22Rv1 (cell line): ENCODE data around the gene DCAF4.

ENCODE experiments used
- ZFX ChIP-seq: fragments of 450-650 bp; IDR thresholded peaks from 2 replicates; pipeline ENCODE4 v1.6.1; 2017; ENCODE audit warnings: antibody characterized with exemption, borderline replicate concordance
- TF ChIP-seq, protein P1 (sequence below): fragments of 450-650 bp; IDR thresholded peaks from 2 replicates; pipeline ENCODE4 v1.5.1; 2017; ENCODE audit warnings: mild to moderate bottlenecking

DNA sequence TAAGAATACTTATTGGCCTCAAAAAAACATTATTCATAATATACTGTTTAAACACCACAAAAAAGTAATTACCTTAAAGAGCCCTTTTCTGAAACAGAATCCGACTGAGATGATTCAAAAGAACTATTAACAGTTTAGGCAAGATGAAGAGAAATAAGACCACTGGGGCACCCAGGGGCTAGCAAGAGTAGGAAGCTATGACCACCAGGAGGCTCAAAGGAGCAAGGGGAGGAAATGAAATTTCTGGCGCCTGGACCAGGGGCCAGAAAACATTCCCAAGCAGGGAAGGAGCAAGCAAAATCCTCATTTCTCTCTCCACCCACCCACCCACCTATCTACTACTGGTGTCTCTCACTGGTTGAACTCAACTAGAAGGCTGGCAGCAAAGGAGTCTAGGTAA lies 6.3 kb upstream of the DCAF4 start:
- TF ChIP-seq, protein P1, sequence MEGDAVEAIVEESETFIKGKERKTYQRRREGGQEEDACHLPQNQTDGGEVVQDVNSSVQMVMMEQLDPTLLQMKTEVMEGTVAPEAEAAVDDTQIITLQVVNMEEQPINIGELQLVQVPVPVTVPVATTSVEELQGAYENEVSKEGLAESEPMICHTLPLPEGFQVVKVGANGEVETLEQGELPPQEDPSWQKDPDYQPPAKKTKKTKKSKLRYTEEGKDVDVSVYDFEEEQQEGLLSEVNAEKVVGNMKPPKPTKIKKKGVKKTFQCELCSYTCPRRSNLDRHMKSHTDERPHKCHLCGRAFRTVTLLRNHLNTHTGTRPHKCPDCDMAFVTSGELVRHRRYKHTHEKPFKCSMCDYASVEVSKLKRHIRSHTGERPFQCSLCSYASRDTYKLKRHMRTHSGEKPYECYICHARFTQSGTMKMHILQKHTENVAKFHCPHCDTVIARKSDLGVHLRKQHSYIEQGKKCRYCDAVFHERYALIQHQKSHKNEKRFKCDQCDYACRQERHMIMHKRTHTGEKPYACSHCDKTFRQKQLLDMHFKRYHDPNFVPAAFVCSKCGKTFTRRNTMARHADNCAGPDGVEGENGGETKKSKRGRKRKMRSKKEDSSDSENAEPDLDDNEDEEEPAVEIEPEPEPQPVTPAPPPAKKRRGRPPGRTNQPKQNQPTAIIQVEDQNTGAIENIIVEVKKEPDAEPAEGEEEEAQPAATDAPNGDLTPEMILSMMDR: no peak
- TF ChIP-seq ZFX: no peak
